HFF-Myc (cell line): Measurements from ENCODE around the gene CBLN3.
"Not testable (repeated sequence)": the region's sequence is repeated elsewhere in the genome, so short reads cannot be mapped to it uniquely, and the experiment has no call there.

Experiments
- DNase-seq: peaks from one replicate; pipeline ENCODE4 v3.0.0-alpha.2; 2011; ENCODE audit warnings: low read depth; ENCODE audit errors: extremely low read depth
- H3K4me3 ChIP-seq: replicated peaks from 2 replicates; pipeline ENCODE4 v1.5.1; 2011; ENCODE audit warnings: low read depth, mild to moderate bottlenecking, control low read depth, low read length
- TF ChIP-seq, protein P1 (sequence below): IDR thresholded peaks from 2 replicates; pipeline ENCODE4 v1.5.1; 2012; ENCODE audit warnings: mild to moderate bottlenecking, low read depth, low read length, control low read depth; ENCODE audit errors: missing control alignments

The CBLN3 gene

DNA sequence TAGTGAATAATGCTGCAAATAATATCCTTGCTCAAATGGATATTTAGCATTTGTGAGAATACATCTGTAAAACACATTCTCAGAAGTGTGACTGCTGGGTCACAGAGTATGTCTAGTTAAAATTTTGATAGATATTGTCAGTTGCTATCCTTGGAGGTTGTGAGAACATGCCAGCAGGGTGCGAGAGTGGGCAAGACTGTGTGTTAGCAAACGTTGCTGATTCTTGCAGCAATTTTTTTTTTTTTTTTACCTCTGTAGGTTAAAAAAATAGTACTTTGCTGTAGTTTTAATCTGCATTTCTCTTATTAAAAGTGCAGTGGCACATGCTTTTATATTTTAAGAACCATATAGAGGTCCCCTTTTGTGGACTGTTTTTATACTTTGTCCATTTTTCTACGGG, 35.2 kb downstream of the CBLN3 start:
- H3K4me3 ChIP-seq = no peak overlapping the region
- DNase-seq = no peak
- TF ChIP-seq, protein P1, sequence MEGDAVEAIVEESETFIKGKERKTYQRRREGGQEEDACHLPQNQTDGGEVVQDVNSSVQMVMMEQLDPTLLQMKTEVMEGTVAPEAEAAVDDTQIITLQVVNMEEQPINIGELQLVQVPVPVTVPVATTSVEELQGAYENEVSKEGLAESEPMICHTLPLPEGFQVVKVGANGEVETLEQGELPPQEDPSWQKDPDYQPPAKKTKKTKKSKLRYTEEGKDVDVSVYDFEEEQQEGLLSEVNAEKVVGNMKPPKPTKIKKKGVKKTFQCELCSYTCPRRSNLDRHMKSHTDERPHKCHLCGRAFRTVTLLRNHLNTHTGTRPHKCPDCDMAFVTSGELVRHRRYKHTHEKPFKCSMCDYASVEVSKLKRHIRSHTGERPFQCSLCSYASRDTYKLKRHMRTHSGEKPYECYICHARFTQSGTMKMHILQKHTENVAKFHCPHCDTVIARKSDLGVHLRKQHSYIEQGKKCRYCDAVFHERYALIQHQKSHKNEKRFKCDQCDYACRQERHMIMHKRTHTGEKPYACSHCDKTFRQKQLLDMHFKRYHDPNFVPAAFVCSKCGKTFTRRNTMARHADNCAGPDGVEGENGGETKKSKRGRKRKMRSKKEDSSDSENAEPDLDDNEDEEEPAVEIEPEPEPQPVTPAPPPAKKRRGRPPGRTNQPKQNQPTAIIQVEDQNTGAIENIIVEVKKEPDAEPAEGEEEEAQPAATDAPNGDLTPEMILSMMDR = no peak

DNA sequence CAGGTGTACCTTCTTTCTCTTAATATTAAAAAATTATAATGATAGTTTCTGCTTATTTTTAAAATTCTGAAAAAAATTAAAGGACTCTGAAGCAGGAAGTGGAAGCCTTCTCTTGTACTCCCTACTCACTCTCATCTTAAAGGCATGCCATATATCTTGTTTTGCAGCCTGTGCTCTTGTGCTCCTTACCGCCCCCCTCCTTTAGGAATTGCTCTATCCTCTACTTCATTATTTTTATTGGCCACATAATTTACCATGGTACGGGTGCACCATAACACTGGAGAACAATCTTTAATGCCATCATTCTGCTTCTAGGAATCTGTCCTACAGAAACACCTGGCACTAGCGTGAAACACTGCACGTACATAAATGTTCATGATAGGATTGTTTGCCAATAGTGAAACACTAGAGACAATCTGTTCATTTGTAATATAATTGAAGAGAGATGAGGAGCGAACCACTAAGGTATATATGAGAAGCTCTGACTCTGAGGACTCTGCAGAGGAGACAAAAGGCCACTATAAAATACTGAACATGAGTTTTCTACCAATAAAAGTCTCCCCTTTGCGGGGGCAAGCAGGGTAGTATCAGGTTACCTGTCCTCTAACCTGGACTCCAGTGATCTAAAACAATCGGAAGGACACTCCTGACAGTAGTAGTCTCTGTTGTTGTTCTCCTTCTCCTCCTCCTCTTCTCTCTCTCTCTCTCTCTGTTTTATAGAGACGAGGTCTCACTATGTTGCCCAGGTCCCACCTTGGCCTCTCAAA, 37.0 kb downstream of the CBLN3 start:
- no peak for DNase-seq
- H3K4me3 ChIP-seq = no peak overlapping the region
- TF ChIP-seq, protein P1 = no peak

- TF ChIP-seq, protein P1 = no peak
- no peak for DNase-seq
- no peak overlapping the region for H3K4me3 ChIP-seq
These were observed 38.6 kb downstream of the CBLN3 start for GRCh38 chr14:24390701-24391468.

DNA sequence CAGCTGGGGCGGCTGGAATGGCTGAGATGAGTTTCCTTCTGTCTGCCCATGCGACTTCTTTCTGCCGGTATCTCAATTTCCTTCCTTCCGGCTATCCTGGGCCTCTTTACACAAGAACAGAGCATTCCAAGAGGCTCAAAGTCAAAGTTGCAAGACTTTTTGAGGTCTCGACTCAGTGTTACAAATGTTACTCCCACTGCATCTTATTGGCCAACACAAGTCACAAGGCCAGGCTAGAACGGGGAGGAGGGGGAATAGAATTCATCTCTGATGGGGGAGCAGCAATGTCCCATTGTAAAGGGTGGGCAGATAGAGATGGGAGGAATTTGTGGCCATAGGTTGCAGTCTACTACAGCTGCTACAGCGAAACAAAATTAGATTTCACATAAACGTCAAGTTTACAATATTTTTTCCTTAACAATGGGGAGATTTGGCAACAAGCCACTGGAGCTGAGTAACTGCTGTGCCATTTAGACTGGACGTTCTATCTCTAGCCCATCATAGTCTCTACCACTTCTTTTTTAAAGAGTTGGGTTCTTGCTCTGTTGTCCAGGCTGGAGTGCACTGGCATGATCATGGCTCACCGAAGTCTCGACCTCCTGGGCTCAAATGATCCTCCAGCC, 40.1 kb downstream of the CBLN3 start:
- DNase-seq = no peak
- TF ChIP-seq, protein P1 = no peak
- no peak overlapping the region for H3K4me3 ChIP-seq

- TF ChIP-seq, protein P1 = no peak
- no peak overlapping the region for H3K4me3 ChIP-seq
- DNase-seq = no peak
These were observed 40.8 kb downstream of the CBLN3 start for GRCh38 chr14:24388474-24389179.

DNA sequence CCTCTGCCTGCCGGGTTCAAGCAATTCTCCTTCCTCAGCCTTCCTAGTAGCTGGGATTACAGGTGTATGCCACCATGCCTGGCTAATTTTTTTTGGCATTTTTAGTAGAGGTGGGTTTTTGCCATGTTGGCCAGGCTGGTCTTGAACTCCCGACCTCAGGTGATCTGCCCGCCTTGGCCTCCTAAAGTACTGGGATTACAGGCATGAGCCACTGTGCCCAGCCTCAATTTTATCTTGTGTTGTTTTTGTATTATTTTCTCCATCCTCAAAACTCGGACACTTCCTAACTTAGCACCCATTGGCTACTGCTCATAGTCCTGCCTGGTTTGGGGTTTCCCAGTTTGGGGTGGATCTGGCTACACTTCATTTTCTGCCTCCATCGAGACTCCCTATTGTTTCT, 41.9 kb downstream of the CBLN3 start:
- not testable (repeated sequence) for H3K4me3 ChIP-seq, DNase-seq

GRCh38 chr14:24387009-24387345, 42.5 kb downstream of the CBLN3 start:
- TF ChIP-seq, protein P1 = no peak
- no peak for DNase-seq
- H3K4me3 ChIP-seq = no peak overlapping the region
